ENCODE data around the gene MTA3. TPM values are rescaled to one million over a fixed set of nuclear protein-coding genes. Genes with fewer than 3 reads are reported as not detected.
"Not testable (repeated sequence)": the region's sequence is repeated elsewhere in the genome, so short reads cannot be mapped to it uniquely, and the experiment has no call there.

Gene MTA3
- total RNA-seq, 1 donor from 2014 or later, result 37.0 TPM

DNA sequence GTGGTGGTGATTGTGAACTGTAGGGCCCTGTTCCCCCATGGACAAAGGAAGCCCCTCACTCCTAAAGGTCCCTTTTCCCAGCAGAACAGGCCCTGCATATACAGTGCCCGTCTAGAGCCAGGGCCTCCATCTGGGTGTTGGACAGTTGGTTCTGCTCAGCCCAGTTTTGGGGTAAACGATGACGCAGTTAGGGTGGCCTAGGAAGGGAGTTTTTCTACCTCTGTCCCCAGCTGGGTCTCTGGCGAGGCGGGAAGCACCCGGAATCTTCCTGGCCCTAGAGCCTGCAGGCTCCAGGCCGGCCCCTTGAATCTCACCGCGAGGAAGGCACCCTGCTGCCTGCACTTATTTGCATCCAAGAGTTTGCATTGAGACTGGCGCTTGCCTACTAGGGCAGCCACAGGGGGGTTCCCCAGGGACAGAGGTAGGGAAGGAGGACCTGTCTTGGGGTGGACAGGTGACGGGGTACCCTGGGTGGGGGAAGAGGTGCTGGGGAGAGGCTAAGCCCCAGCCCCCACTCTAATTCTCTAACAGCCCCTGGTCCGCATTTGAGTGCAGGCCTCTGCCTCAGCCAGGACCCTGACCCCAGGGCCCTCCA, 529 bp upstream of the MTA3 start:
- DNase-seq, result peak; percentile 26

DNA sequence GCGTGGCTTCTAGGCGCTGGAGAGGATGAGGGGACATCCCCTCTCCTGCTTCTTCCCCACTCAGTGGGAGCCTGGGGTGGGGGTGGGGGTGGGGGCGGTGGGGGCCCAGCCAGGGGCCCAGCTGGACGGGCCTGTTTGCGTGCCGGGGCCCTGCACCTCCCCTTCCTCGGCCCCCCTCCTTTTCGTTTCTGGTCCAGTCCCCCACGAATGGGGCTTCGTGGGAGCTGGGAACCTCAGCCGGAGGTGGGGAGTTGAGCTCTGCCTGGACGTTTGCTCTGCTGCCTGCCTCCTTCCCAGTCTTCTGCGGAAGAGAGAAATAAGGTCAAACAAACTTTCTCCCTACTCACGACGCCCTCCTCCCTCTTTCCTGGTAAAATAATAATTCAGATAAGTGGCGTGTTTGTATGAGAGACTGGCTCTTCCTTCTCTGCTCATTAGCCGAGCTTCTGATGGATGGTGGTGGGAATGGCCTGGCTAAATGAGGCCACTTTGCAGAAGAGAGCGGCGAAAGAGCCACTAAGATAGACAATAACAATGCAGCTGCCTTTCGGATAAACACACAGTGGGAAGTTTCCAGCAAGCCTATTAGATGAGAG, 782 bp downstream of the MTA3 start:
- DNase-seq, result no peak

DNA sequence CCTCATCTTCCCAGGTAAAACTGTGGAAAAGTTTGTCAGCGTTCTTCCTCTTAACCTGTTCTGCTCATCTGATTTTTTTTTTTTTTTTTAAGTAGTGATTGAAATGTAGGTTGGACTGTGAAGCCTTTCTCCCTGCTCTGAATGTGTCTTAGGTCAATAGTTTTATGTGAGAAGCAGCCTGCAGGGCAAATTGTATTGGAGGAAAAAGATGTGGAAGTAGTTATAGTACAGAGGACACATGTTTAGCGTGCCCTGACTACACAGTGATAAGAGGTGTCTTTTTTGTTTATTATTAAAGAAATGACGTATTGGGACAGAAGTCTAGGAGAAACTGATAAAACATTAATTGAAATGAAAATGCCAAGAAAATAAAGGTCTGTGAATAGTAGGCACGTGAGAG, 1.5 kb downstream of the MTA3 start:
- no peak for DNase-seq

DNA sequence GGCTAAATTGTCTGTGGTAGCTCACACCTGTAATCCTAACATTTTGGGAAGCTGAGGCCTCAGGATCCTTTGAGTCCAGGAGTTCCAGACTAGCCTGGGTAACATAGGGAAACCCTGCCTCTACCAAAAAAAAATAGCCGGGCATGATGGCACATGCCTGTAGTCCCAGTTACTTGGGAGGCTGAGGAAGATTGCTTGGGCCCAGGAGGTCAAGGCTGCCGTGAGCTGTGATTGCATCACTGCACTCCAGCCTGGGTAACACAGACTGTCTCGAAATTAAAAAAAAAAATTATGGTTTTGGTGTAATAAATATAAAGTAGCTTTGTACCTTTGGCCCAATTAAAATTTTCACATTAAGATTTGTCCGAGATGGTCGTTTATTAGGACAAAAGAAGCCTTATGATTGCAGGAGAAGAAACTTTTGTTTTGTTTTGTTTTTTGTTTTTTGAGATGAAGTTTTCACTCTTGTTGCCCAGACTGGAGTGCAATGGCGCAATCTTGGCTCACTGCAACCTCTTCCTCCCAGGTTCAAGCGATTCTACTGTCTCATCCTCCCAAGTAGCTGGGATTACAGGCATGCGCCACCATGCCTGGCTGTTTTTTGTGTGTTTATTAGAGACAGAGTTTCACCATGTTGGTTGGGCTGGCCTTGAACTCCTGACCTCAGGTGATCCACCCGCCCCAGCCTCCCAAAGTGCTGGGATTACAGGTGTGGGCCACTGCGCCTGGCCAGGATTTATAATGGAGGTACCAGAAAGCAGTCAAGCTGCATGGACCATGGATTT, 4.1 kb downstream of the MTA3 start:
- no peak for DNase-seq

DNA sequence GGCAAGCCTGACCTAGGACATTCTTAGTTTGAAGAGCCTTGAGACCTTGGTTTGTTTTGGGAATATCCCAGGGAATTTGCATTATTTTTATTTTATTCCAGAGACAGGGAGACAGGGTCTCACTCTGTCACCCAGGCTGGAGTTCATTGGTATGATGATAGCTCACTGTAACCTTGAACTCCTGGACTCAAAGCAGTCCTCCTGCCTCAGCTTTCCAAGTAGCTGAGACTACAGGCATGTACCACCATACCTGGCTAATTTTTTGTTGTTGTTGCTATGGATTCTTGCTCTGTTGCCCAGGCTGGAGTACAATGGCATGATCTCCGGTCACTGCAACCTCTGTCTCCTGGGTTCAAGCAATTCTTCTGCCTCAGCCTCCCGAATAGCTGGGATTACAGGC, 4.8 kb downstream of the MTA3 start:
- DNase-seq, result no peak

DNA sequence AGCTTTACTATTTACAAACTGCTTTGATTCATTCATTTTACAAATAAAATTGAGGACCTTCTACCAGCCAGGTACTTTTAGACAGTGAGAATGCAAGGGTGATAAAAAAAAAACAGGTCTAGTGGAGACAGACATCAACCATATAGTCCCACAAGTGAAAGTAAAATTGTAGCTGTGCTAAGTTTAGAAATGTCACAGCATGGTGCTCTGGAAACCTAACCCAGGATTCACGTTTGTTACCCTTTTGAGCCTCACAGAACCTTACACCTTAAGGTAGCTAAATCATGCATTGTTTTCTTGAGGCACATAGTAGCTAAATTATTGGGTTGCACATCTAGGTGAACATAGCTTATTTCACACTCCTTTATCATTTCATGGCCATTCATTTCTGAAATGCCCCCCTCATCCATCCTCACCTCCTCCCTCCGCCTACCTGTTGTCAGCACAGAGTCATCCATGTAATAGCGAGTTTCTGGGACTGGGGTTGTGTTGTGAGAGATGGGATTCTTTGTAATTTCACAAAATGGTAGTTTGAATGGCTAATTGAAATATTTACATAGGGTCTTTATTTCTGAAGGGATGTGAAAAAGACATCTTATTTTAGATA, 7.1 kb downstream of the MTA3 start:
- no peak for DNase-seq

DNA sequence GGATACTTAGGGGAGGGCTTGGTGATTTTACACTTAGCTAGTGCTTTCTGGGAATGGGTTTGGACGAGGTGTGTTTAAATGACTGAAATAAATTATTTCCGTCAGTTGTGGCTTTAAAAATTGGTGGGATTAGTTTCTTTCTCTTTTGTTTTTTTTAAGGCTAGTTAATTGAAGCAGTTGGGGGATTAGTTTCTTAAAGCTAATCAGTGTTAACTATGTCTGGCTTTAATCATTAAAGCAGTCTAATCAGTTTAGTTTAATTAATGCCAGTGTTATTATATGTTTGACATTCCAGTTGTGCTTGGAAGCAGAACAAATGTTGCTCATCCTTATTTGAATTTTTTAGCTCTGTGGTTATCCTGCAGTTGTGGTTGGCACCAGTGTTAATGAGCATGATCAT, 10.2 kb downstream of the MTA3 start:
- no peak for DNase-seq

DNA sequence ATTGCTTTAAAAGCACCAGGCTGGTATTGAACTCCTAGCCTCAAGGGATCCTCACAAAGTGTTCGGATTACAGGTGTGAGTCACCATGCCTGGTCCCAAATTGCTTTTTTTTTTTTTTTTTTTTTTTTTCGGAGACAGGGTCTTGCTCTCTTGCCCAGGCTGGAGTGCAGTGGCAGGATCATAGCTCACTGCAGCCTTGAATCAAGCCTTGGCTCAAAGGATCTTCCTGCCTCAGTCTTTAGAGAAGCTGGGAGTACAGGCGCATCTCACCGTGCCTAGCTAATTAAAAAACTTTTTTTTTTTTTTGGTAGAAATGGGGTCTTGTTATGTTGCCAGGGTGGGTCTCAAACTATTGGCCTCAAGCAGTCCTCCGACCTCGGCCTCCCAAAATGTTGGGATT, 12.8 kb downstream of the MTA3 start:
- no peak for DNase-seq

DNA sequence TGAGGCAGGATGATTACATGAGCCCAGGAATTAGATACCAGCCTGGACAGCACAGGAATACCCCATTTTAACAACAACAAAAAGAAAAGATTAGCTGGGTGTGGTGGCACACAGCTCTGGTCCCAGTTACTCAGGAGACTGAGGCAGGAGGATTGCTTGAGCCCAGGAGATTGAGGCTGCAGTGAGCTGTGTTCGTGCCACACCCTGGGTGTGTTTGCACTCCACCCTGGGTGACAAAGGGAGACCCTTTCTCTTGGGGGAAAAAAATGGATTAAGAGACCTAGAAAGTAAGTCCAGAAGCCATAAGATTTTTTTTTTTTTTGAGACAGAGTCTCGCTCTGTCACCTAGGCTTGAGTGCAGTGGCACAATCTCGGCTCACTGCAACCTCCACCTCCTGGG, 16.2 kb downstream of the MTA3 start:
- DNase-seq, result not testable (repeated sequence)

DNA sequence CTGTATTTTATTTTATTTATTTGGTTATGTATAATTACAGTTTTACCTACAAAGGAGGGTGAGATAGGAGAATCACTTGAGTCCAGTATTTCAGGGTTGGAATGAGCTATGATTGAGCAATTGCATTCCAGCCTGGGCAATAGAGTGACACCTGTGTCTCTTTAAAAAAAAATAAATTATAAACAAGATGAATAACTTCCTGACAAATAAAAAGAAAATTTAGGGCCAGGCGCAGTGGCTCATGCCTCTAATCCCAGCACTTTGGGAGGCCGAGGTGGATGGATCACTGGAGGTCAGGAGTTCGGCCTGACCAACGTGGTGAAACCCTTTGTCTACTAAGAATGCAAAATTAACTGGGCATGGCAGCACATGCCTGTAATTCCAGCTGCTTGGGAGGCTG, 17.3 kb downstream of the MTA3 start:
- no peak for DNase-seq

DNA sequence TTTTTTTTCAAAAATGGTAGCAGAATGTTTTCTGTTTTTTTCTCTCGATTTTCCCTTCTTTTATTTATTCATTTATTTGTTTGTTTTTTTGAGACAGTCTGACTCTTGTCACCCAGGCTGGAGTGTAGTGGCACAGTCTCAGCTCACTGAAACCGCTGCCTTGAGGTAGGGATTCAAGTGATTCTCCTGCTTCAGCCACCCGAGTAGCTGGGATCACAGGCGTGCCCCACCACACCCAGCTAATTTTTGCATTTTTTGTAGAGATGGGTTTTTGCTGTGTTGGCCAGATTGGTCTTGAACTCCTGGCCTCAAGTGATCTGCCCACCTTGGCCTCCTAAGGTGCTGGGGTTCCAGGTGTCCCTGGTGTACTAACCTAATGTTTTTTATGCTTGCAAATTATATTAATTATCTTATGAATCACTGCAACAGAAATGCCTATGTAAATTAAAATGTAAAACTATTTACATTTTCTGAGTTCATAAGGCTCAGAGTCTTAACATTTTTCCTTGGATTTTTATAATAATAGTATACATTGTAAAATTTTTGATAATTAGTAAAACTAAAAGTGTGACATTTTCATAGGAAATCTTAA, 19.2 kb downstream of the MTA3 start:
- no peak for DNase-seq

DNA sequence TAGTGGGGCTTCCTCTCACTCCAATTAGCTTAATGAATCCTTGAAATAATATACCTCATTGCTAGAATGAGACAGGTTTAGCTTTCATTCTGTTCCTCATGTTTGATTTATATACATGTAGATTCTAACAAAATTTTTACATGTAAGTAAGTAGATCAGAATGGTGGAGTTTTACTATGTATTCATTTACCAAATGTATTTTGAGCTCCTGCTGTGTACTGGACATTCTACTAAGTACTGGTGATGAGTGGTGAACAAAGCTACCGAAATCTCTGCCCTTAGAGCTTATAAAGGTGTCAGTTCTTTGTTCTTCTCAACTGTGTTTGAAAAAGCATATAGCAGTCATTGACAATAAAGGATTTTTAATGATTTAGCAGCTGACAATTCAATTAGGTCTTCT, 19.7 kb downstream of the MTA3 start:
- no peak for DNase-seq

DNA sequence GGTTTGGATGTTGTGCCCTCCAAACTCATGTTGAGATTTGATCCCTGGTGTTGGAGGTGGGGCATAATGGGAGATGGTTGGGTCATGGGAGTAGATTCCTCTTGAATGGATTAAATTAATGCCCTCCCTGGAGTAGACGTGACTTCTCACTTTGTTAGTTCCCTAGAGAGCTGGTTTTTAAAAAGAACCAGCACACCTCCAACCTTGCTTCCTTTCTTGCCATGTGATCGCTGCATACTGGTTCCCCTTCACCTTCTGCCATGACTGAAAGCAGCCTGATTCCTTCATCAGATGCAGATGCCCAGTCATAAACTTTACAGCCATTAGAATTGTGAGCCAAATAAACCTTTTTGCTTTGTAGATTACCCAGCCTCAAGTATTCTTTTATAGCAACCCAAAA, 21.7 kb downstream of the MTA3 start:
- no peak for DNase-seq

DNA sequence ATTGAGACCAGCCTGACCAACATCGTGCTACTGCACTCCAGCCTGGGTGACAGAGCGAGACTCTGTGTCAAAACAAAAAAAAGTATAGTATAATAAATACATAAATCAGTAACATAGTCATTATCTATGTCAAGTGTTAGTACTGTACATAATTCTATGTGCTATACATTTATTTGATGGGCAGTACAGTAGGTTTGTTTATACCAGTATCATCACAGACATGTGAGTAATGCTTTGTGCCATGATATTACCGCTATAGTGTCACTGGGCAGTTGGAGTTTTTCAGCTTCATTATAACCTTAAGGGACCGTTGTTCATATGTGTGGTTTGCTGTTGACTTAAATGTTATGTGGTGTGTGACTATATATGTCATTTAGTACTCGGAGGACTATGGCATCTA, 24.9 kb downstream of the MTA3 start:
- no peak for DNase-seq

DNA sequence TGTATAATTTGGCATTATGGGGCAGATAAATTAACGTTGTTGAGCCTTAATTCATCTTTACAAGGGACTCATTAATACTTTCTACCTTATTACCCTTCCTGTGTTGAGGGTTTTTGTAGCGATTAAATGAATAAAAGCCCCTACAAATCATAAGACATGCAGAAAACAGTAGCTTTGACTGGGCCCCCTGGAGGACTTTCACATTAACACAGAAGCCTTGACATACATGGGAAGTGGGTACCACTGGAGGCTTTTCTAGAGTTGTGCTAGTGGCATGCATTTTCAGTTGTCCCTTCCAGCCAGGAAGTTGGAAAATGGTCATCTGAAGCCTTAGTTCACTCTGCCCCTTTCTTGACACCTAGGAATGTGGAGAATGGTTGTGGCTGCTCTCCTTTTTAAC, 30.2 kb downstream of the MTA3 start:
- DNase-seq, result no peak

DNA sequence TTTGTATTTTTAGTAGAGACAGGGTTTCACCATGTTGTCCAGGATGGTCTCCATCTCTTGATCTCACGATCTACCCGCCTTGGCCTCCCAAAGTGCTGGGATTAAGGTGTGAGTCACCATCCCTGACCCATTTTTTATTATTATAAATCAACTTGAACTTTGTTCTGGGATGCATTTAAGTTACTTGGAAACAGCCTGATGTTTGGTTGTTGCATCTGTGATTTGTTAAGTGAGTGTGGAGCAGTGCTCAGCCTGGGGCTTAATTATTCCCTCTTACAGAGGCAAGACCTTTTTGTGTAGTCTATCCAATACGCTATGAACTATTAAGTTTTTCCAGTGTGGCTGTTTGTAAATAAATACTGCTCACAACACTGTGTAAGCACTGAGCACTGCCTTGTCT, 32.6 kb downstream of the MTA3 start:
- DNase-seq, result no peak

DNA sequence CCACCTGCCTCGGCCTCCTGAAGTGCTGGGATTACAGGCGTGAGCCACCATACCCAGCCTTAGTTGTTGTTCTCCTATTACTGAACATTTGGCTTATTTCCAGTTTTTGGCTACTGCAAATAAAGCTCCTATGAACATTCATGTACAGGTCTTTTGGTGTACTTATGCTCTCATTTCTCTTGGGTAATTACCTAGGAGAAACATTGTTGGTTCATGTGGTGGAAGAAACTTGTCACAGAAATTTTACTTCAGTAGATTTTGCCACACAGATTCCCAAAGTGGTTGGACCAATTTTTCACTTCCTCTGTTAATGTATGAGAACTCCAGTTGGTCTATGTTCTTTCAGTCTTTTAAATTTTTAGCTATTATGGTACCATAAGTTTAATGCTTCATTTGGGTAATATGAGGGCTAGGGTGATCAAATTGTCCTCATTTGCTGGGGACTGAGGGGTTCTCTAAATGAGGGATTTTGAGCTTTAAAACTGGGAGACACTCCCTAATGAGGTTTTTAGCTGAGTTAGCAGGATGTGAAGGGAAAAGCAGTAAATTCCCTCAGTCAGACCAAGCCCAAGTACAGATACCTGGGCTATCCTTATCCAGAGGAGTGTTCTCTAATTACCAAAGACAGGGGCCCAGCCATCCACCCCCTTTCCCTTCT, 33.9 kb downstream of the MTA3 start:
- DNase-seq, result no peak

DNA sequence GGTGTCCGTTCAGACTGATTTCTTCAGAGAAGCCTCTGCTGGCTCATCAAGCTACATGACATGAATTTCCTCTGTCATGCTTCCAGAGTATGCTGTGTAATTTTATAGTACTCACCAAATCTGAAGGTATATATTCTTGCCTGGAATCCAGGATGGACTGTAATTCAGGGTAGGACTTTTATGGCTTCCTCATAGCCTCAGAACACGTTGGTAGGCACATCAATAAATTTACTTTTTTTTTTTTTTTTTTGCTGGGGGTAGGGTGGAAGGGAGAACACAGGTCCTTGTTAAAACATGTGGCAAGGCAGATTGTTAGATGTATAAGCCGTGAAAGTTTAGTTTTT, 34.4 kb downstream of the MTA3 start:
- no peak for DNase-seq

DNA sequence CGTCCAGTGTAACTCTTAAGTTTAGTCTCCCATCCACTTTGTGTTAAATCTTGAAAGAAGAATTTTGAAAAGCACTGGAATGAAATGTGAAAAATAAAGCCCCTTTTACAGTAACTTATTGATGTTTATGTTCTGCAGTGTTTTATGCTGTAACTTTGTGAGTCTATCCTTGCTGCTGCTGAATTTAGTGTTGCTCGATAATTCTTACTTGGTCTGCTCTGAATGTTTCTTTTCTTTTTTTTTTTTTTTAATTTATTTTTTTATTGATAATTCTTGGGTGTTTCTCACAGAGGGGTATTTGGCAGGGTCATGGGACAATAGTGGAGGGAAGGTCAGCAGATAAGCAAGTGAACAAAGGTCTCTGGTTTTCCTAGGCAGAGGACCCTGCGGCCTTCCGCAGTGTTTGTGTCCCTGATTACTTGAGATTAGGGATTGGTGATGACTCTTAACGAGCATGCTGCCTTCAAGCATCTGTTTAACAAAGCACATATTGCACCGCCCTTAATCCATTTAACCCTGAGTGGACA, 36.0 kb downstream of the MTA3 start:
- DNase-seq, result not testable (repeated sequence)

DNA sequence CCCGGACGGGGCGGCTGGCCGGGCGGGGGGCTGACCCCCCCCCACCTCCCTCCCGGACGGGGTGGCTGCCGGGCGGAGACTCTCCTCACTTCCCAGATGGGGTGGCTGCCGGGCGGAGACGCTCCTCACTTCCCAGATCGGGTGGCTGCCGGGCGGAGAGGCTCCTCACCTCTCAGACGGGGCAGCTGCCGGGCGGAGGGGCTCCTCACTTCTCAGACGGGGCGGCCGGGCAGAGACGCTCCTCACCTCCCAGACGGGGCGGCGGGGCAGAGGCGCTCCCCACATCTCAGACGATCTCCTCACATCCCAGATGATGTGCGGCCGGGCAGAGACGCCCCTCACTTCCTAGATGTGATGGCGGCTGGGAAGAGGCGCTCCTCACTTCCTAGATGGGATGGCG, 37.7 kb downstream of the MTA3 start:
- not testable (repeated sequence) for DNase-seq

DNA sequence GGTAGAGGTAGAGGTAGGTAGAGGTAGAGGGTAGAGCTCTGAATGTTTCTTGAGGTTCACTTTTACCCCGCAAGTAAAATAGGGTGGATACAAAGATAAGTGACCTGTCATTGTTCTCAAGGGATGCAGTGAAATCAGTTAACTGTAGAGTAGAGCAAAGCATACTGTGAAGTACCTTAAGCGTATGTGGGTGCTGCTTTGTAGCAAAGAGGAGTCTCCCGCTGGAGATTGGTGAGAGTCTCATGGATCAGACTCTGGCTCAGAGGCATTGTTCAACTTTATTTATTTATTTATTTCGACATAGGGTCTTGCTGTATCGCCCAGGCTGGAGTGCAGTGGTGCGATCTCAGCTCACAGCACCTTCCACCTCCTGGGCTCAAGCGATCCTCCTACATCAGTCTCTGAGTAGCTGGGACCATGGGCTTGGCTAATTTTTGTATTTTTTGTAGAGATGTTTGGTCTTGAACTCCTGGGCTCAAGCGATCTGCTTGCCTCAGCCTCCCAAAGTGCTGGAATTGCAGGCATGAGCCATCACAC, 38.7 kb downstream of the MTA3 start:
- DNase-seq, result no peak

Measured in occipital lobe (tissue), 2 donors.